ENCODE data around the gene CRIP3. TPM values are rescaled to one million over a fixed set of nuclear protein-coding genes. Genes with fewer than 3 reads are reported as not detected.

The CRIP3 gene
- polyA plus RNA-seq, 3 donors, result 1.2 to 12.8 (median 1.6) TPM

GRCh38 chr6:43269273-43270007, 39.2 kb downstream of the CRIP3 start:
- Mint-ChIP-seq H3K9me3 (peaks cover 0 to 7% (median 0%) of the 10 kb centered on the region in 7 donors), H3K4me1 (peaks cover 21% of the 10 kb centered on the region), H3K36me3 (no peaks in the 10 kb centered on the region), H3K4me3 (peak overlapping the region; percentile 74 to 87), H3K27ac (no peak overlapping the region), H3K27me3 (ENCODE audit: low read depth in 3 of 3) (peaks cover 52 to 73% (median 67%) of the 10 kb centered on the region in 3 donors)
- peak overlapping the region; percentile 38 to 71 (median 44) for H3K4me3 ChIP-seq (replicated peaks in 1 of 3; ENCODE audit: low read depth in 2 of 3, low read length in 3 of 3)
- peaks cover 7 to 11% of the 10 kb centered on the region in 2 donors for H3K4me1 ChIP-seq (ENCODE audit: control insufficient read depth in 1 of 2, insufficient read depth in 2 of 2, low read length in 2 of 2)
- H2AFZ ChIP-seq (ENCODE audit: insufficient read depth, low read depth, low read length, poor library complexity, severe bottlenecking), result peak overlapping the region; percentile 81
- 3% methylated on average over 36 of the region's 44 CpGs for WGBS (ENCODE audit: insufficient coverage)
- no peaks in the 10 kb centered on the region for H3K79me2 ChIP-seq (ENCODE audit: insufficient read depth, low read length)
- no peak for DNase-seq
- H3K36me3 ChIP-seq (replicated peaks in 1 of 2; ENCODE audit: control insufficient read depth in 1 of 2, insufficient read depth in 2 of 2, low read length in 2 of 2), result no peaks in the 10 kb centered on the region
- H3K9me3 ChIP-seq (replicated peaks in 1 of 2; ENCODE audit: control insufficient read depth in 1 of 2, insufficient read depth in 1 of 2, low read length in 2 of 2), result no peaks in the 10 kb centered on the region
- TF ChIP-seq CTCF (IDR thresholded peaks at IDR 0.05), result no peak
- intact Hi-C loops (cut with micrococcal nuclease), result loop anchor here (5.0 to 10.0 kb wide), 2 partner anchors 125 to 133 kb away; no protein-coding TSS in a partner anchor
- peak overlapping the region; percentile 77 for H3K4me2 ChIP-seq (replicated peaks; ENCODE audit: extremely low read depth, low read length, poor library complexity, severe bottlenecking)
- H3K27me3 ChIP-seq (ENCODE audit: control insufficient read depth in 2 of 2, insufficient read depth in 2 of 2, low read length in 2 of 2), result peaks cover 8 to 69% of the 10 kb centered on the region in 2 donors
- H4K20me1 ChIP-seq (ENCODE audit: insufficient read depth, low read length), result no peaks in the 10 kb centered on the region
- H3K27ac ChIP-seq (ENCODE audit: low read depth in 1 of 2, low read length in 2 of 2), result no peak overlapping the region
- peak overlapping the region; percentile 40 for H3K9ac ChIP-seq (ENCODE audit: insufficient read depth, low read length, poor library complexity, severe bottlenecking)

DNA sequence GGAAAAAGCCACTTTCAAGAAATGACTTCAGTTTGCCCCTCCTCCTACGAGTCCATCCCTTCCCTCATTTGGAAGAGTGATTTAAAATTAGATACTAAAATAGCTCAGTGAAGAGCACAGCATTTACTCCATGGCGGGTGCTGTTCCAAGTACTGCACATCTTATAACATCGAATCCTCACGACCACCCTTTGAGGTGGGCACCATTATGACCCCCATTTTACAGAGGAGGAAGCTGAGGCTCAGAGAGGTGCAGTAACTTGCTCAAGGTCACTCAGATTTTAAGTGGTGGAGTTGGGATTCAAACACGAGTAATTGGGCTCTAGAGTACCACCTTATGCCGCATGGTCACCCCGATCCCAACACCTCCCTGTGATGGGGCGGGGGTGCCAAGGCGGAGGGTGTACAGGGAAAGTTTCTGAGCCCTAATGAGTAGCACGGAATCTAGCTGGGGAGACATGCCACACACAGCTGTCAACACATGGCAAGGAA, 39.8 kb downstream of the CRIP3 start:
- WGBS (ENCODE audit: insufficient coverage), result 91% methylated on average over 5 of the region's 10 CpGs
- no peak overlapping the region for H3K27ac ChIP-seq (ENCODE audit: low read depth in 1 of 2, low read length in 2 of 2)
- Mint-ChIP-seq H3K4me3 (peak overlapping the region; percentile 74 to 87), H3K27me3 (ENCODE audit: low read depth in 3 of 3) (peaks cover 46 to 66% (median 61%) of the 10 kb centered on the region in 3 donors), H3K27ac (no peak overlapping the region), H3K36me3 (no peaks in the 10 kb centered on the region), H3K4me1 (peaks cover 17% of the 10 kb centered on the region), H3K9me3 (peaks cover 0 to 7% (median 0%) of the 10 kb centered on the region in 7 donors)
- H3K4me2 ChIP-seq (replicated peaks; ENCODE audit: extremely low read depth, low read length, poor library complexity, severe bottlenecking), result peak overlapping the region; percentile 77
- H2AFZ ChIP-seq (ENCODE audit: insufficient read depth, low read depth, low read length, poor library complexity, severe bottlenecking), result peak overlapping the region; percentile 81
- peak overlapping the region in 1 of 3 experiments; percentile 71 for H3K4me3 ChIP-seq (replicated peaks in 1 of 3; ENCODE audit: low read depth in 2 of 3, low read length in 3 of 3)
- H3K9me3 ChIP-seq (replicated peaks in 1 of 2; ENCODE audit: control insufficient read depth in 1 of 2, insufficient read depth in 1 of 2, low read length in 2 of 2), result no peaks in the 10 kb centered on the region
- H3K36me3 ChIP-seq (replicated peaks in 1 of 2; ENCODE audit: control insufficient read depth in 1 of 2, insufficient read depth in 2 of 2, low read length in 2 of 2), result no peaks in the 10 kb centered on the region
- no peak for DNase-seq
- no peaks in the 10 kb centered on the region for H3K79me2 ChIP-seq (ENCODE audit: insufficient read depth, low read length)
- no peak overlapping the region for H3K9ac ChIP-seq (ENCODE audit: insufficient read depth, low read length, poor library complexity, severe bottlenecking)
- TF ChIP-seq CTCF (IDR thresholded peaks at IDR 0.05), result no peak
- intact Hi-C loops (cut with micrococcal nuclease), result loop anchor here in 1 of 2 donors (10.0 kb wide), 1 partner anchor 126 kb away; no protein-coding TSS in a partner anchor
- H4K20me1 ChIP-seq (ENCODE audit: insufficient read depth, low read length), result no peaks in the 10 kb centered on the region
- H3K4me1 ChIP-seq (ENCODE audit: control insufficient read depth in 1 of 2, insufficient read depth in 2 of 2, low read length in 2 of 2), result peaks cover 7 to 11% of the 10 kb centered on the region in 2 donors
- H3K27me3 ChIP-seq (ENCODE audit: control insufficient read depth in 2 of 2, insufficient read depth in 2 of 2, low read length in 2 of 2), result peaks cover 5 to 63% of the 10 kb centered on the region in 2 donors

All from CD14-positive monocyte (primary cell).